Measurements from ENCODE around the gene PLEKHA3.

DNA sequence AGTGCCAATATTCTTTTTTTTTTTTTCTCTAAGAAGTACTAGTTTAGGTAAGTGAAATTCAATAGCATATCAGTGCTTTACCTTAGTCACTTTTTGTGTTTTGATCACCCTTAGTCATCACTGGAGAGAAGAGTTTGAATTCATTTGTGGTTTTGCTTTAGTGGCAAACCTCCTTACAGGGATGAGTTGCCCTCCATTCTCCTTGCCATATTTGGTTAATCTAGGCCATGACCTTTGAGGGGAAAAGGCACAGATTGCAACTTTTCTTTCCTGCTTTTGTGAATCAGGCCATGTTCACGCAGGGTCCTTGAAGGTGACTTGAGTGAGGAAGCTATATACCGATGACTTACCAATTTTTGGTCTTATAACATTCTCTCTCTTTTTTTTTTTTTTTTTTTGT, 34.4 kb downstream of the PLEKHA3 start:
- no peak for TF ChIP-seq POLR2A (IDR thresholded peaks at IDR 0.05)
- TF ChIP-seq, protein P1, sequence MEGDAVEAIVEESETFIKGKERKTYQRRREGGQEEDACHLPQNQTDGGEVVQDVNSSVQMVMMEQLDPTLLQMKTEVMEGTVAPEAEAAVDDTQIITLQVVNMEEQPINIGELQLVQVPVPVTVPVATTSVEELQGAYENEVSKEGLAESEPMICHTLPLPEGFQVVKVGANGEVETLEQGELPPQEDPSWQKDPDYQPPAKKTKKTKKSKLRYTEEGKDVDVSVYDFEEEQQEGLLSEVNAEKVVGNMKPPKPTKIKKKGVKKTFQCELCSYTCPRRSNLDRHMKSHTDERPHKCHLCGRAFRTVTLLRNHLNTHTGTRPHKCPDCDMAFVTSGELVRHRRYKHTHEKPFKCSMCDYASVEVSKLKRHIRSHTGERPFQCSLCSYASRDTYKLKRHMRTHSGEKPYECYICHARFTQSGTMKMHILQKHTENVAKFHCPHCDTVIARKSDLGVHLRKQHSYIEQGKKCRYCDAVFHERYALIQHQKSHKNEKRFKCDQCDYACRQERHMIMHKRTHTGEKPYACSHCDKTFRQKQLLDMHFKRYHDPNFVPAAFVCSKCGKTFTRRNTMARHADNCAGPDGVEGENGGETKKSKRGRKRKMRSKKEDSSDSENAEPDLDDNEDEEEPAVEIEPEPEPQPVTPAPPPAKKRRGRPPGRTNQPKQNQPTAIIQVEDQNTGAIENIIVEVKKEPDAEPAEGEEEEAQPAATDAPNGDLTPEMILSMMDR (IDR thresholded peaks at IDR 0.05), result no peak

Measured in heart left ventricle (tissue), 13 donors.